NCI-H524 treated with DMSO at 0.1 percent for 48 hours (cell line): ENCODE measurements around the gene ATP1A4.

Source experiments
- DNase-seq: peaks from one replicate; lab custom pipeline; 2025; lab: John Stamatoyannopoulos, UW

ATP1A4 gene

GRCh38 chr1:160228431-160228830 is 77.0 kb downstream of the ATP1A4 start:
- DNase-seq = no peak

GRCh38 chr1:160232911-160233310 is 81.5 kb downstream of the ATP1A4 start:
- DNase-seq = no peak
